GM21825 (cell line): ENCODE measurements around the gene CRADD.

Experiments used
- ATAC-seq: cut with Tn5 transposase; IDR thresholded peaks from one replicate; pipeline ENCODE4 v1.9.1; 2021; ENCODE audit warnings: mild to moderate bottlenecking, moderate library complexity; ENCODE audit not compliant: unreplicated experiment

The CRADD gene

DNA sequence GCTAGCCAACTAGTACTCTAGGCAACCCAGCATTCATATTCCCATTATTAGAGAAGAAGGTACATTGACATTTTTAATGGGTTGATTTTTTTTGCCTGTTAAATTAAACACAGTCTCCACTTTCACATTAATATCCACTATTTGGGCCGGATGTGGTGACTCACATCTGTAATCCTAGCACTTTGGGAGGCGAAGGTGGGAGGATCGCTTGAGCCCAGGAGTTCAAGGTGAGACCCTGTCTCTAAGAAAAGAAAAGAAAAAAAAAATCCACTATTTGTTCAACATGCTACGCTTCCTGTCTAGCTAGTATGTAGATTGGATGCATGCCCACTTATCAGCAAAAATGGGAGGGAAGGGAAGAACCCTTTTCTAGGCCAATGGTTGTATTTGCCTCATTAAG, 7.1 kb upstream of the CRADD start:
- ATAC-seq: no peak

DNA sequence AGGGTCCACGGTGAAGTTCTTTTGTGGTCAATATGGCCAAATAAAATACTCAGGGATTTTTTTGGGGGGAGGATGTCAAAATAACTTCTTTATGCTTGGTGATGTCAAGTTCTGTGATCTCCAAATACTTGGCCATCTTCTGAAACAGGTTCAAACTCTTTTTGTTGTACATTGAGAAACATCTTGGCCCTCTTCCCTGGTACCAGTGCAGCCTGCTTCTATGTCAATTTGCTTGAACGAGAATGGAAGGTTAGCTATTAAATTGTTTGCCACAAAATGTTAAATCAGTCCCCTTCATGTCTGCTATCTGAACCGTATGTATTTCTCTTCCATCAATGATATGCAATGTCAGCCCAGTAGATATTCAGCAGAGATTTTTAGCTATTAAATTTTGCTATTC, 6.1 kb upstream of the CRADD start:
- ATAC-seq: no peak

DNA sequence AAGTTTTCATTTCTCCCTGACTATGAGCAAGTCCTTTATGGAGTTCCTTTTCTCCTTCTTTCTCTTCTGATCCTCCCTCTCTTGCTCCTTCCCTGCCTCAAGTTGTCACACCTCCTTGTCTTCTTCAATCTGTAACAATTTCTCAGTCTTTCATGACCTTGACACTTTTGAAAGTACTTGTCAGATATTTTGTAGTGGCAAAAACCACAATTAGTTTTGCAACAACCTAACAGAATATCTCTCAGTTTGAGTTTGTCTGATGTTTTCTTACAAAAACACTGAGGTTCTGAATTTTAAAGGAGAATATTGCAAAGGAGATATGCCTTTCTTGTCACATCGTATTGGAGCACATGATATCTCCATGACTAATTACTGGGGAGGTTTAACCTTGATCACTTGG, 4.1 kb upstream of the CRADD start:
- ATAC-seq: no peak

DNA sequence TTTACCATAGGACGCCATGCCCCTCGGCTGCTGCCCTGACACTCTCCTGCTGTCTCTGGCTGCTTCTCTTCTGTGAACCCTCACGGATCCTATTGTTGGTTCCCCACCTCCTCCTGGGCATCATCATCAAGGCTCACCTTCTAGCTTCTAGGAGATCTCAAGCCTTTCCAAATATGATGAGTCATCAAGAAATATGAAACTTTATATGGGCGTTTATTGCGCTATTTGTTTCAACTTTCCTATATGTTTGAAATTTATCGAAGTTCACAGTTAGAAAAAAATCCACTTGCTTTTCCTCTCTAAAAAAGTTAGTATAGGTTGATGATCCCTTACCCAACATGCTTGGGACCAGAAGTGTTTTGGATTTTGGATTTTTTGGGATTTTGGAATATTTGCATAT, 2.8 kb upstream of the CRADD start:
- ATAC-seq: no peak

DNA sequence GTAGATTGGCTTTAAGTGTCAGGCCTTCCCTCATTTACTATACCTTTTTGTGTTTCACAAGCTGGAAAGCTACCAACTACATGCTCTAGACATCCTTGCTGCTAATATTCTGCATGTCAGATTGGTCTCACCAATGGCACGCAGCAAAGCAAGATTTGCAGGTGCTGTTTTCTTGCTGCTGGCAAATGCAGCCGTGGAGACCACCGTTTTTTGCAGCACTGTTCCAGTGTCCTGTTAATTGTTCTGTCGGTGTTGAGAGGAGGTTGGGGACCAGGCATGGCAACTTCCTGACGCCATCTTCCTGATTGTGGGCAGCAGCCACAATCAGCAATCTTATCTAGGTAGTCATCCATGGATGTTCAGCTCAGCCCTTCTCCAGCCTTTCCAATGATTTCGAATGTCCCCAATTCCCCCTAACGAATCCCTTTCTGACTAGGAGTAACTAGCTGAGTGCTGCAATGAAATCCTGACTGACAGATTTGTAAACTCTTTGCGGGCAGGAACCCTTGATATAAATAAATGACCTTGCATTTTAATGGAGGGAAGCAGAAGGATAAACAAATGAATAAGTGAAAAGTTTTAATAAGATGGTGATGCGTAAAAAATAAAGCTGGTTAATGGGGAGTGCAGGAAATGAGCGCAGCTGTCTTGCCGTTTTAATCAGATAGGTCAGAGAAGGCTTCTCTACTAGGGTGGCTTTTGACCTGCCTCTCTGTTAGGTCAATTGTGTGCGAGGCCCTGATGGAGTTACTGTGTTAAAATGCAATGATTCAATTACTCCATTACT, 574 bp upstream of the CRADD start:
- no peak for ATAC-seq

DNA sequence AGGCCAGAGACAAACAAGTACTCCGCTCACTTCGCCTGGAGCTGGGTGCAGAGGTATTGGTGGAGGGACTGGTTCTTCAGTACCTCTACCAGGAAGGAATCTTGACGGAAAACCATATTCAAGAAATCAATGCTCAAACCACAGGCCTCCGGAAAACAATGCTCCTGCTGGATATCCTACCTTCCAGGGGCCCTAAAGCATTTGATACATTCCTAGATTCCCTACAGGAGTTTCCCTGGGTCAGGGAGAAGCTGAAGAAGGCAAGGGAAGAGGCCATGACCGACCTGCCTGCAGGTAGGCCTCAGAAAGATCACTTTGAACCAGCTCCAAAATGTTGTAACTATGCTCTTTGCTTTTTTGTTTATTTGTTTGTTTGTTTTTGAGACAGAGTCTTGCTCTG, 1.6 kb downstream of the CRADD start:
- no peak for ATAC-seq

DNA sequence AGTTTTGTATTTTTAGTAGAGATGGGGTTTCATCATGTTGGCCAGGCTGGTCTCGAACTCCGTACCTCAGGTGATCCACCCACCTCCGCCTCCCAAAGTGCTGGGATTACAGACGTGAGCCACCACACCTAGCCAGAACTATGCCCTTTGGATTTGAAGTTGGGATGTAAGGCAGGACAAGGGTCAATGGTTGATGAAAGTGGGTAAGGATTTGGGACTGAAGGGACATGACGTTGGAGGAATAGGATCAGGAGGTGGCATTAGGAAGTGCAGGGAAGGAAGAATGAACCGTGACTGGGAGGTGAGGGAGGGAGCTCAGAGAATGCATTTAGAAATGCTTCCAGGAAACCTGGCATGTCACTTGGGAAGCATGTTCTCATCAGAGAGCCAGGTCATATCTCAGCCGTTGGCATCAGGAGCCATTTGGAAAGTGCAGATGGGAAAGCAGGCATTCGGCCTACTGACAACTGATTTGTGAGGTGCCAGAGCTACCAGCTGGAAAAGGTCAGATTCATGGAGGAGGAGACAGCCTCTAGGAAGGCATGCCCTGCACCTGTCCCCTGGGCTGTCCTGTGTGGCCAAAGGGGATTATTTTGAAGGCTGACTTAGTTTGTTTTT, 2.2 kb downstream of the CRADD start:
- ATAC-seq: no peak

DNA sequence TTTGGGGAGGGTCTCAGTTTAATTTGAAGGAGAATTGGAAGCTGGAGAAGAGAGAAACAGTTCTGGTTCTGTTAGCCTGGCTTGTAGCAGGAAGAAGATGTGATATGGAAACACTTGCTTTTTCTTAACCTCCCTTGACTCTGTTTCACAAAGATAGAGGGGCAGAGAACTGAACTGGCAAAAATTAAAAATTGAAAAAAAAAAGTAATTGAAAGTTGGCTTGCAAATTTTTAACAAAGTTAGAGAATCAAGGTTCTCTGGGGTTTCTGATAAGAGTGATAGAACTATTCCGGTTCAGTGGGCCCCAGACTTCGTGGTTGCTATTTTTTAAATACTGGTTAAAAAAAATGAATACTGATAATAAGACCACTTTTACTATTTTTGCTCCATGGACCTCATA, 2.8 kb downstream of the CRADD start:
- no peak for ATAC-seq

DNA sequence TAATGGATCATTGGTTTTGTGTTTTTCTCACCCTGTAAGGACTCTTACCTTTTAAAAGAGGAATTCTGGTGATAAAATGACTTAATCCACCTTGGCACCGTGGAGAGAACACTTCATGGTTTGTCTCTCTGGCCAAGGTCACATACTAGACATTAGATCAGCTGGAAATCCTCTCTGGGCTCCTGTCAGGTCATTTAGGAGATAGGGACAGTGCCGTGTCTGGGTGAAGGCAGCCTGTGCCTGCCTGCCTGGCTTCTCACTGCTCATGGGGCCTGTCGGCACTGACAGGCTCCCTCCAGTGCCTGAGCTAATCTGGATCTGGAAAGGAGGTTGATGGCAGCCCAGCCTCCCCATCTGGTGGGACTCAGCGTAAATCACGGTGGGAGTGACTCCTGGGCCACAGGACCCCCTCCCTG, 5.7 kb downstream of the CRADD start:
- ATAC-seq: no peak

DNA sequence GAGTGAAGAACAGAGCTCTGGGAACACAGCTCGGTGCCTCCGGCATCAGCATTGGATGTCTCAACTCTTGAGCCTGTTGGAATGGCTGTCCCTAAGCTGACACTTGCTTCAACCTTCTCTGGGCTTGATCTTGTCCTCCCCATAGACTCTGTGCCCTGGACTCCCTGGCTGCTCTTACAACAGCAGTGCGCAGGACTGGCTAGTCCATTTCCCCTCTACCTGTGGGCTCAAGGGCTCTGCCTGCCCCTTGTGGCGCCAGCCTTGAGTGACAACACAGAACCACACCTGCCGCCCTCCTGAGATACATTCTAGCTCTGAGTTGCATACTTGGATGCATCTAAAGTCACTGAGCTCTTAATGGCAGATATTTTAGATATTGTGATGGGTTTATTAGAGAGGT, 6.2 kb downstream of the CRADD start:
- ATAC-seq: no peak

DNA sequence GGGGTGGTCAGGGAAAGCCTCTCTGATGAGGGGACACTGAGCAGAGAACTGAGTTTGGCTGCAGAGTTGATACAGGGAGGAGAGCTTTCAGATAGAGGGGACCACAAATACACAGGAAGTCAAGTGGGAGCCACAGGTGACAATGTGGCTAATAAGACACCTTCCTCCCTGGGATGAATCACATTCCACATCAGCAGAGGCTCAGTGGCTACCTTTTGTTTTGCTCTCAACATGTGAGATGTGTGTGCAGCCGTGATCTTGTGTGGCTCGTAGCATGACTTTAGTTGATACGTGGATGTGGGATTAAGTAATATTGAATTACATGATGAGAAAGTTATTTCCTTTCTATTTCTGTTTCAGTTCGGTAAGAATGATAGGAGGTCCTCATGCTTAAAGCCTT, 7.5 kb downstream of the CRADD start:
- ATAC-seq: no peak

DNA sequence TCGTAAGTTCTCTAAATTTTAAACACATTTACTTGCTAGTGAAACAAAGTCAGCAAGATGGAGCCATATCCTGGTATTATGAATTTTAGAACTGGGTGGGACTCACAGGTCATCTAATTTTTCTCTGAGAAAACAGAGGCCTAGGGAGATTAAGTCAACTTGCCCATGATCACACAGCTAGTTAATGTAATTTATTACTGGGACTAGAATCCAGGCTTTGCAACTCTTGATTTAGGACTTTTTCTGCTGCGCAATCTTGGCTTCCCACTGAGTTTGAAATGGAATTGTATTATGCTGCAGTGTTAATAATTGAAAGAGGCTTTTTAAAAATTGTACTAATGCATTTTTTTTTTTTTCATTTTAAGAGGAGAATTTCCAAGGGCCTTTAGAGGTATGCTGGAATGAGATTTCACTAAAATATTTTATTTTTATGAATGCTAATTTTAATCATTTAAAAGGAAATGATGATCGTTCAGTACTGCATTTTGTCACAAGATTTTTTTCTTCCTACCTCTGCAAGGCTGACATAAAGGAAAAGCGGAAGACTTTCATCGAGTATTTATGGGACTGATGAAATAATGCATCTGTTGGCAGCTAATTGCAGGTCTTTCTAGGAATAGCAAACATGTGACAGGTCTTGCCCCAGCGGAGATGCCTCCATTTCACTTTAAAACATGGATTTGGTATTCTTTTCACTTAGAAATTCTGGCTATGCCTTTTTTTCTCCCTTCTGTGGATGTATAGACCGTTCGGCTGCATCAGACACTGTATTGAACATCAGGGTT, 9.6 kb downstream of the CRADD start:
- ATAC-seq: no peak

DNA sequence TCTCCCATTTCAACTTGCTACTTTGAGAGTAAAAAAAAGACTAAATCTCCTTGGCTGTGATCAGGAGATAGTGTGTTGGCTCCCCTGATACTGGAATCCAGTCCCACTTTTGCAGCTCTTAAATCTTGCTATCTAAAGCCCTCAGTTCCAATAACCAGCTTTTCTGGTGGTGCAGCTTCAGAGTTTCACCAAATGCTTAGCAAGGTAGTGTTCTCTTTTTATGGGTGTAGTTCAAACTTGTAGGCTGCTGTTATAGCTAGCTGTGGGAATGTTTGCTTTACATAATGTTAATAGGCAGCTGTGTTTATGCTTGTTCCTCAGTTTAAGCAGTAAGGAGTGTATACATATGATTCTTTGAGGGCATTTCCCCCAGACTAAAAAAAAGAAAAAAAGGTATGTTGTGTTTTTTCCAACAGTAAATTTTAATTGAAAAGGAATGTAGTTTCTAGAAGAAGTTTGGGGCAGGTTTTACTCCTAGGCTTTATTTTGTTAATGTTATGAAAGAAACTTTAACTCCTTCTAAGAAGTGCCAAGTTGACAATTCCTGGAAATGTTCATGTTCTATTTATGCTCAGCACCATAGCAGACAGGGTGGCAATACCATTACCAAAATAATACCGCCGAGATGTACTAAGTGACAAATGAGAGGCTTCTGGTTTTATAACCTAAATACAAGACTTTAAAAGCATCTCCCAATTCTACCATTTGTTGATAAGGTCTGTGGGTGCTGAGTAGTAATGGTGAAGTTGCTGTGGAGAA, 12.1 kb downstream of the CRADD start:
- no peak for ATAC-seq

DNA sequence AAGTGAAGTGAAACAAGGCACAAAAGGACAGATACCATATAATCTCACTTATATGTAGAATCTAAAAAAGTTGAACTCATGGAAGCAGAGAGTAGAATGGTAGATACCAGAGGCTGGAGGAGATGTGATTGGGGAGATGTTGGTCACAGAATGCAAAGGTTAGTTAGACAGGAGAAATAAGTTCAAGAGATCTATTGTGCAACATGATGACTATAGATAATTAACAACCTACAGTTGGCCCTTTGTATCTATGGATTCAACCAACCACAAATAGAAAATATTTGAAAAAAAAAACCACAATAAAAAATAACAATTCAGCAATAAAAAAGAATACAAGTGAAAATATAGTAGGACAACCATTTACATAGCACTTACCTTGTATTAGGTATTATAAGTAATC, 19.3 kb downstream of the CRADD start:
- no peak for ATAC-seq

DNA sequence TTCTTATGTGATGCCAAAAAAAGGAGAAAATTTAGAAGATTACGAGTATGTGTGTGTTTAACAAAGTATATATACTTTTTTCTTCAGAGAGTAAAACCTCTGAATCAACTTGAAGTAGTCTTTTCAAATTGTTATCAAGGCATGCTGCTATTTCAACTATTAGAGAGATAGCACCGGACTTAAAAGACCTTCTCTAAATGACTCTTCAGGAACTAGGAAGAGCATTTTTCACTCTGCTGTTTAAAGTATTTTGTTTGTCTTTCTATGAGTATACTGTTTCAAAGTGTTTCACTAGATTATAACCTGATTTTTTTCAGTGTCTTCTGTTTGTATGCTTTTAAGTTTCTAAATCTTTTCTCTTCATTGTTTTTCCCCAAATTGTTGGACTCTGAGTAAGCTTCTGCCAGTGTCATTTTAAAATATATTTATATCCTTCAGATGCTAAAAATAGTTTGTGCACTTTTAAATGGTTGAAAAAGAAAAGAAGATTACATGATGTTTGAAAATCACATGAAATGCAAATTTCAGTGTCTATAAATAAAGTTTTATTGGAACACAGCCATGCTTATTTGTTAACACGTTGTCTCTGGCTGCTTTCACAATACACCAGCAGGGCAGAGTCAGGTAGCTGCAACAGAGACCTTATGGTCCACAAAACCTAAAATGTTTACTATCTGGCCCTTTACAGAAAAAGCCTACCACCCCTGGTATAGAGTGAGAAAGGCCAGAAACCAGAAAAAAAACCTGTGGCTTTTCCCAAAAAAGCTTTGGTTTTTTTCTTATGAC, 21.3 kb downstream of the CRADD start:
- ATAC-seq: no peak

DNA sequence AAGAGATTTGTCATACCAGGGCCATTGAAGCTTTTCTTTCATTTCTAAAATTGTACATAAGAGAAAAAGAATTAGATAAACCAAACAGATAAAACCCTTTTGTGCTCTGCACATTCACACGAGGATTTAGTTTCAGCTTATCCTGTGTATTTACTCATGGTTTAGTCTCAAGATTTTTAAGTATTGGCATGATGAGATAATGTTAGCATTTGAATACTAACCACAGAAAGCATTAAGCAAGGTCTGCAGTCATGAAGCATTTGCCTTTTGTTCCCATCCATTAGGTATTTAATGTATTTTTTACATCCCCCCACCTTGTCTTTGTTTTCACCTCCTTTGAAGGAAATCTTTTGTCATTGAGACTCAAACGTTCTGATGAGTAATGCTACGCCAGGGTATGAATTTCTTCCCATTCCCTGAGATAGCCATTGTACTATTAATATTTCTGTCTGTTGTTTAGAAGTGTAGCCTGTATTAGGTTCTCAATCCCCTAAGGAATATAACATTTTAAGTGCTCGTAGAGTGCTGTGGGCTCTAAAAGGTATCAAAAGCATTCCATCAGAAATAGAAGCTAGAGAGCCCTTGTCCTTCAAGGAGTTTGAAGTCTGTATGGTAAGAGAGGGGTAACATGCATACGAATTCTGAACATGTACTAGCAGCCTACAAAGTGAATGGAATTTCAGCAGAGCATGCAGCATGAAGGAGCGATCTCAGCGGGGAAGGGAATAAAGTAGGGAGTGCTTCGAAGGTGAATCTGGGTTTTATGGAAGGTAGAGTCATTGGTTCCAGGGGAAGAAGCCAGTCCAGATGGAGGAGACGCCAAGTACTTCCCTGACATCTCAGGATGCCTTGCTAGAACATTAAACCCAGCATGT, 22.3 kb downstream of the CRADD start:
- no peak for ATAC-seq

DNA sequence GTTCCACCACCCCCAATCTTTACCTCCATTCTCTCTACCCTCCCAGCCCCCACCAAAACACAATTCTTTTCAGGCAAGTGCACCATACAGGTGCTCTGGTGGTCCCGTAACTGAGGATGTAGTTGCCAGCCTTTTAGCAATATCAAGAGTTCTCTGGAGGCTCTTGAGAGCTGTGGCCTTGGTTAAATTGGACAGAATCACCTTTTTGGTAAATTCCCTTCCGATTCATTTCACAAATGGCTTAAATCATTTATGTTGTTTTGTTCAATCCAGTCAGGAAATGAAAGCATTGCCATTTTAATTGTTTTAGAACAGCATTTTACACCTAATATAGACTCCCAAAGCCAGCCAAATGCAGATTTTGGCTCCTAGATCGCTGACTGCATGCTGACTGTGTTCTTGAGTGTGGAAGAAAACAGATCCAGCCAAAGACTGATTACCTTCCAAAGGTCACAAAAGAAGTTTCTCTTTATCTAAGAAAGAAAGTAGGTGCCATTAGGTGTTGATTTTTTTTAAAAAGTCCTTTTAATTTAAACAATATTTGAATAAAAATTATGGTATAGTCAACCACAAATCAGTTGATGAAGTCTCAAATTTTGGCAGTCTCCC, 25.6 kb downstream of the CRADD start:
- ATAC-seq: no peak

DNA sequence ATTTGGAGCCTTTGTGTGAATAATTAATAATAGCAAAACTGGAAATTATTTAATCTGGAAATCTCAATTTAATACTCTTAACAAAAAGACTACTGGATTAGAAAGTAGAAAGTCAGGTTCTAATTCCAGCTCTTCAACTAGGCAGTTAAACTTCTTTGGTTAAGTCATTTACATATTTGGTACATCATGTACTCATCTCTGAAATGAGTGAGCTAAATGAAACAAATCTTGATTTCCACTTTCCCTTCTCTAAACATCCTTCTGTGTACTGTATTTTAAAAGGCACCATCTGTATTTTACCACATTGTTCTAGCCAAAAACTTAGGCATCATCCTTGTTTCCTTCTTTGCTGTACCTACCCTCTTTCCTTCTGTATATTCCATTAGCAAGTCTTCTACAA, 26.9 kb downstream of the CRADD start:
- ATAC-seq: no peak

DNA sequence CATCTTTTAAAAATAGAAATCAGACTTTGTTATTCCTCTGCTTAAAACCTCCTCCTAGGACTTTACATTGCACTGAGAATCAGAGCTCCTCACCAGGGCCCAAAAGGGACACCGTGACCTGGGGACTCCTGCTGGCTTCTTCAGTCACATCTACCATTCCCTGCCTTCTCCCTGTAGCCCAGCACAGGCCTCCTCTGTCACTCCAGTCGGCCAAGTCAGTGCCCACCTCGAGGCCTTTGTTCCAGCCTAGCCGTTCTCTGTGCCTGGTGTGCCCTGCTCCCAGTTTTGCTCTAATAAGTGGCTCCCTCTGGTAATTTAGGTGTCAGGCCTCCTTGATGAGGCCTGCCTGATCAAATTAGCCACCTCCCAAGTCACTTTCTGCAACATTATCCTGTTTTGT, 27.4 kb downstream of the CRADD start:
- no peak for ATAC-seq
